Heart left ventricle (tissue), 13 donors: ENCODE measurements around the gene RAB11B.

Source experiments
- CTCF ChIP-seq, 12 donors: fragments of 200-600 bp; sonication (generic) in 4 of 12; IDR thresholded peaks; one replicate each; pipeline versions ENCODE4 v1.5.0 to v1.8.0; 2018 to 2022; ENCODE audit warnings: antibody characterized with exemption in 12 of 12, mild to moderate bottlenecking in 5 of 12
- POLR2A ChIP-seq, 2 donors: fragments of 450-650 bp; IDR thresholded peaks; one replicate each; pipeline ENCODE4 v1.6.1; 2017; ENCODE audit warnings: antibody characterized with exemption in 2 of 2, mild to moderate bottlenecking in 2 of 2, moderate library complexity in 2 of 2
- donor health status: ischemic (EF 13 %, LVEDD 7.1; RV severe dilation, severe dysfunction).
- donor health status: DM: no; HTN: yes; CAD: no.
- donor health status: DM: no; HTN: no; CAD: no.
- donor health status: ischemic (EF 25% LVEDD 6.9; RV normal size, moderate dysfunction).
- donor health status: ischemic (EF 25% LVEDD 5.7; RV mildly dilated, moderate dysfunction).
- donor health status: ischemic (EF 35%, LVEDD 5.7; RV mildly dilated, moderate dysfunction).
- donor health status: nonischemic (EF 11% LVEDD 7.7; RV severe dilation, severe dysfunction).
- donor health status: DM: yes; HTN: yes; CAD: no.
- donor health status: PGD.
- donor health status: ischemic (EF 29% LVEDD 5.4; RV normal size, mild dysfunction).
- donor health status: nonischemic (EF 23%, LVEDD 6.1; RV moderate dilation, normal function).

DNA sequence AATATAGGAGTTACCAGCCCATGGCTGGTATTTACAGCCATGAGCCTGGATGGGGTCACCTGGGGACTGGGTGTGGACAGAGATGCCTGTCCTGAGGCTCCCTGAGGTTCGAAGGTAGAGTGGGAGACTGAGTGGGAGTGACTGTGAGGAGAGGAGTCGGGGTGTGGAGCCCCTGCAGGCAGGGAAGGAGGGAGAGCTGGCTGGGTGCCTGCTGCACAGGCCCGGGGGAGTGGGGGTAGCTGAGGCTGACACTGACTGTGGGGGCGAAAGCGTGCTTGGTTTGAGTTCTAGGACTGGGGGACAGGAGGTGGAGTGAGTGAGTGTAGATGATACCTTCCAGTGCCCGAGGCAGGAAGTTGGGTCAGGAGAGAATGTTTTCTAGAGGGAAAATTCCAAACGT, 7.1 kb downstream of the RAB11B start:
- no peak for TF ChIP-seq POLR2A (IDR thresholded peaks at IDR 0.05)
- no peak for TF ChIP-seq CTCF (IDR thresholded peaks at IDR 0.05)
